Muscle layer of colon (tissue), 2 donors: Measurements from ENCODE around the gene CSNK1A1.

Experiments
- H3K27ac ChIP-seq: one replicate; pipeline ENCODE4 v1.7.0; 2013; ENCODE audit warnings: low read depth, mild to moderate bottlenecking, low read length, moderate library complexity
- H3K27me3 ChIP-seq, 2 donors: one replicate each; pipeline ENCODE4 v1.7.0; 2013; ENCODE audit warnings: low read length in 2 of 2, mild to moderate bottlenecking in 2 of 2; ENCODE audit not compliant: insufficient read depth in 2 of 2, control insufficient read depth in 1 of 2
- H3K36me3 ChIP-seq: one replicate; pipeline ENCODE4 v1.7.0; 2013; ENCODE audit warnings: mild to moderate bottlenecking, low read length; ENCODE audit not compliant: insufficient read depth
- H3K4me1 ChIP-seq: one replicate; pipeline ENCODE4 v1.7.0; 2013; ENCODE audit warnings: mild to moderate bottlenecking, low read length; ENCODE audit not compliant: insufficient read depth
- H3K4me3 ChIP-seq, 2 donors: one replicate each; pipeline ENCODE4 v1.7.0; 2013; ENCODE audit warnings: low read length in 2 of 2, low read depth in 1 of 2, mild to moderate bottlenecking in 1 of 2, moderate library complexity in 1 of 2
- H3K9ac ChIP-seq: one replicate; pipeline ENCODE4 v1.7.0; 2013; ENCODE audit warnings: low read length
- H3K9me3 ChIP-seq: one replicate; pipeline ENCODE4 v1.7.0; 2013; ENCODE audit warnings: mild to moderate bottlenecking, low read length
- donor health status: abdominal sarcoma.
- donor health status: Adenocarcinoma of cecum.

Gene CSNK1A1

DNA sequence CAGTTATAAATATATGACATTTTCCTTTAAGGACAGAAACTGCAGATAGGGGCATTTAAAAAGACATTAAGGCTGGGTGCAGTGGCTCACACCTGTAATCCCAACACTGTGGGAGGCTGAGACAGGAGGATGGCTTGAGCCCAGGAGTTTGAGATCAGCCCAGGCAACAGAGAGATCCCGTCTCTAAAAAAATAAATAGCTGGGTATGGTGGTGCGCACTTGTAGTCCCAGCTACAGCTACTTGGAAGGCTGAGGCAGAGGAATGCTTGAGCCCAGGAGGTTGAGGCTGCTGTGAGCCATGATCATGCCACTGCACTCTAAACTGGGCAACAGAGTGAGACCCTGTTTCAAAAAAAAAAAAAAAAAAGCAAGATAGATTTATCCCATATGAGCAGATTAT is 63.6 kb downstream of the CSNK1A1 start:
- peak overlapping the region; percentile 64 for H3K27ac ChIP-seq
- no peak overlapping the region for H3K9ac ChIP-seq
- no peaks in the 10 kb centered on the region for H3K9me3 ChIP-seq
- H3K36me3 ChIP-seq: no peaks in the 10 kb centered on the region
- H3K27me3 ChIP-seq: no peaks in the 10 kb centered on the region
- H3K4me3 ChIP-seq: no peak overlapping the region
- H3K4me1 ChIP-seq: peaks cover 61% of the 10 kb centered on the region

DNA sequence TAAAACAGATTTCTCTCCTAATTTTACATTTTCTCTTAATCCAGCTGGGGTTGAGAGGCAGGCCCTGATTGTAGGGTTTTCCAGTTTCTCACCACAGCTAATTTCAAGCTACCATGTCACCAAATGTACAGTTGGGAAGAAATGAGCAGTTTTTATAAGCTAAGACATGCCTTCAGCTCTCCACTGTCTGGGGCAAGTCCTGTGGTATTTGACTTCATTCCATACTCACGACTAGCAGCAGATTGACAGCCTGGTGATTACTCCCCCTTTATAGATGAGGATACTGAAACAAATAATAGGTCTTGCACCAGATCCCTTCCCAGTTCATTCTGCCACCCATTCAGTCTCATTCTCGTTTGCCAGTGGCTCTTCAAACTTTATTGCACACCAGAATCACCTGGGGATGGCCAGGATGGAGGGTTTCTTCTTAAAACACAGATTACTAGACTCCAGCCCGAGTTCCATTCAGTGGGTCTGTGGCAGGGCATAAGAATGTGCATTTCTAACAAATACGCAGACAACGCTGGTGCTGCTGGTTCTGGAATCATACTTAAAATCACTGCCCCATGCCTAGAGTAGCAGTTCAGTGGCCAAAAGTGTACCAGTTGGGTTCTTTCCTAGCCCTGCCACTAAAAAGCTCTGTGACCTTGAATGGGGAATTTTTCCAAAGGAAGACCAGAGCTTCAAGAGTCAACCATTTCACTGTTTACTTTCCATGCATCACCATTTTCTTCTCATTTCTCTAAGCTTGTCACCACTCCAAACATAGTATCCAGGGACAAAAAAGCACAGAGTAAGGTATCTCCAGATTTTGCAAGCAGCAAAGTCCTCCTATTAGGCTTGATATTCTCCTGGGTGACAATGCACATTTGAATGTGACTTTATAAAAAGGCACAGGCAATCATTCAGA is 64.3 kb downstream of the CSNK1A1 start:
- H3K4me1 ChIP-seq: peaks cover 67% of the 10 kb centered on the region
- no peak overlapping the region for H3K4me3 ChIP-seq
- no peaks in the 10 kb centered on the region for H3K36me3 ChIP-seq
- H3K9me3 ChIP-seq: no peaks in the 10 kb centered on the region
- H3K9ac ChIP-seq: no peak overlapping the region
- no peaks in the 10 kb centered on the region for H3K27me3 ChIP-seq
- peak overlapping the region; percentile 64 for H3K27ac ChIP-seq

DNA sequence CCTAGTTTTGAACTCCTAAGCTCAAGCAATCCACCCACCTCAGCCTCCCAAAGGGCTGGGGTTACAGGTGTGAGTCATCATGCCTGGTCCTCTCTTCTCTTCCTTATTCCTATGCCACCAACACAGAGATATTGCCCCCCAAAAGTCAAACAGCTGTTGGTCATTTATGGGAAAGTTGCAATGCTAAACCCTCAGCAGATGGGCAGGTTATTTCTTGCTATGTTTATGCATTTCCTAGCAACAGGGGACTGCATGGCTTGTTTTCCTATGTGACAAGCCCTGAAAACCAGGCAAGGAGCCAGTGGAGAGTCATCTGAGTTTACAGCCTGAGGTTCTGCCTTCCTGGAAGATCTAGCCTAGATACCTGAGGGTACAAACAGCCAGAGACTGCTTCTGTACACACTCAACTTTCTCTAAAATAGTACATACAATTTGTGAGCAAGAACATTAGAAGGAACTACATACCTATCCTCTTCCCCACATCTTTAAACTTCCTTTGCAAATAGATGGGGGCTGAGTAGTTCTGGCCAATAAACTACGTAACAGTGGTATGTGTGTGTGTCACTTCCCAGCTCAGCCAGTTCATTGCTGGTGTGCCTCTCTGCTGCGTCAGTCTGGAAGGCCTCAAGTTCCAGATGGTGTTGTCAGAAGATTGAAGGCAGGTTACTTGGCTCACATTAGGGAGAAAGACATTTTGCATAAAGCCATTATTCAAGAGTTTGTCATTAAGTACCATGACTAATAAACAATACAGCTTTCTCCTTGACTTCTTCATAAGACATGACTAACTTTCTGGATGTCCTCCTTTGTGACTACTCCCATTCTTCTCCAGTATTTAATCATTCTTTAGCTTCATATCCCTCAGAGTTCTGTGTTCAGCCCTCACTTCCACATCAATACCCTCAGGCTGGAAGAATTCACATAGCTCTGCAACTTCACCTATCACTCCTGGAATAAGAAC is 65.3 kb downstream of the CSNK1A1 start:
- Histone ChIP-seq H3K9ac (peak overlapping the region; percentile 3), H3K4me1 (peaks cover 75% of the 10 kb centered on the region), H3K27ac (peak overlapping the region; percentile 64), H3K36me3 (no peaks in the 10 kb centered on the region), H3K27me3 (no peaks in the 10 kb centered on the region), H3K9me3 (no peaks in the 10 kb centered on the region), H3K4me3 (no peak overlapping the region)

DNA sequence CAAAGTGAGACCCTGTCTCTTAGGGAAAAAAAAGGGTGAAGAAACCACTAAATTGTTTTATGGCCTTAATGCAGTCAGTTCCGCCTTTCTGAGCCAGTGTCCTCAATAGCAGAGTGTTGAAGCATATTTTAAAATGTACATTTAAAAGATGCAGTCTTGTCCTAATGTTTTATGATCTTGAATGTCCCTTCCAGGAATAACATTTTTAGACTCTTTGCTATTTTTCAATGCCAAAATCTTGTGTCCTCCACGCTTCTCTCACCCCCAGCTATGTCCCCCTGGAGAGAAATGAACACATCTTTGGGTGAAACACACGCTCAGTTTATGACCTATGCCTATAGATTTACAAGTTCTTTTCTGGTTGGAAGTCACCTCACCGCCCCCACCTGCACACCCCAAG is 69.8 kb downstream of the CSNK1A1 start:
- Histone ChIP-seq H3K4me1 (peaks cover 33% of the 10 kb centered on the region), H3K27me3 (no peaks in the 10 kb centered on the region), H3K9ac (no peak overlapping the region), H3K9me3 (no peaks in the 10 kb centered on the region), H3K27ac (peak overlapping the region; percentile 80), H3K4me3 (no peak overlapping the region), H3K36me3 (no peaks in the 10 kb centered on the region)

DNA sequence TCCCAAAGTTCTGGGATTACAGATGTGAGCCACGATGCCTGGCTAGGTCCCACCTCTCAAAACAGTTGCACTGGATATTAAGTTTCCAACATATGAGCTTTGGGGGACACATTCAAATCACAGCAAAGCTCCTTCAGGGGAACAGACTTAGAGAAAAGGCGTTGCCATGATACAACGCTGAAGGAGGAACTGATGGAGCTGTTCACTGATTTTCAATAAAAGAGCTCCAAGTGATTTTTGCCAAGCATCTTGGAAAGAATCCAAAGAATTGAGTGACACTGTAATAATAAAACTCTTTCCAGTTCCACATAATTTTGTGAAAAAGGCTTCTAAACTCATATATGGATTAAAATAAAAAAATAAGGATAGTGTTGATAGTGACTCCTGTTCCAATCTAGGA is 72.5 kb downstream of the CSNK1A1 start:
- H3K4me3 ChIP-seq: no peak overlapping the region
- H3K9ac ChIP-seq: no peak overlapping the region
- no peak overlapping the region for H3K27ac ChIP-seq
- H3K4me1 ChIP-seq: peaks cover 19% of the 10 kb centered on the region
- no peaks in the 10 kb centered on the region for H3K27me3 ChIP-seq
- no peaks in the 10 kb centered on the region for H3K9me3 ChIP-seq
- no peaks in the 10 kb centered on the region for H3K36me3 ChIP-seq

DNA sequence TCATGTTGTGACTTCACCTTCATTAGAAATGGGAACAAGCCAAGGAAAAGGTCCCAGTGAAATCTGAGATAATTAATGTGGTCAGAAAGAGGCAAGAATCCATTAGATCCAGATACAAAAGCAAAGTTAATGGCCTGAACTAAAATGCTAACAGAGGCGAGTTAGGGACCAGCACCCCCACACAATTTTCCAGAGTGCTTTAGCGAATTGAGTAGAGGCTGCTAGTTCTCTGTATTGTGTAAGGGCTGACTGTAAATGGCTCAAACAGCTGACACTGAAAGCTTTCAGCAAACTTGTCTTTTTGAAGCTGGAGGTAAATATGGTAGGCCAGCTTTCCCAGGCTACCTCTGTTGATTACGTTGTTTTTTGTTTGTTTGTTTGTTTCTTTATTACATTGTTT is 75.5 kb downstream of the CSNK1A1 start:
- Histone ChIP-seq H3K9ac (no peak overlapping the region), H3K27ac (no peak overlapping the region), H3K4me3 (no peak overlapping the region), H3K4me1 (peaks cover 16% of the 10 kb centered on the region), H3K9me3 (no peaks in the 10 kb centered on the region), H3K36me3 (no peaks in the 10 kb centered on the region), H3K27me3 (no peaks in the 10 kb centered on the region)

DNA sequence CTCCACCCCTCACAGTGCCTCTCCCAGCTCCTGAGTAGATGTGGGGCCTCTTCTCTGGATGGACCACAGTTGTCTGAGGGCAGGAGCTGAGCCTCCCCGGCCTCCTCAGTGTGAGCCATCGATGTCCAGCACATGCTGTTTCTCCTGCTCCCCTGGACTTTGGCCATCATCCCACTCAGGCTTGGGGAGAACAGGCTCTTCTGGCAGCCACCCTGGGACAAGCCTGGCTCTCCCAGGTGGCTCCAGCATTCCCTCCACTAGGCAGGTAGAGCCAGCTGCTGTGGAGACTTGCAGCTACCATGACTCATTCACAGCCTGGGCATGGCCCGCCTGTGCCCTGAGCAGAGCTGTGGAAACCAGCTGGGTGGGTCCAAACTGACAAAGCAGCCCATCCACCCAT is 77.0 kb downstream of the CSNK1A1 start:
- H3K4me3 ChIP-seq: no peak overlapping the region
- no peak overlapping the region for H3K9ac ChIP-seq
- no peaks in the 10 kb centered on the region for H3K36me3 ChIP-seq
- H3K4me1 ChIP-seq: peaks cover 16% of the 10 kb centered on the region
- H3K27me3 ChIP-seq: no peaks in the 10 kb centered on the region
- no peaks in the 10 kb centered on the region for H3K9me3 ChIP-seq
- H3K27ac ChIP-seq: no peak overlapping the region

DNA sequence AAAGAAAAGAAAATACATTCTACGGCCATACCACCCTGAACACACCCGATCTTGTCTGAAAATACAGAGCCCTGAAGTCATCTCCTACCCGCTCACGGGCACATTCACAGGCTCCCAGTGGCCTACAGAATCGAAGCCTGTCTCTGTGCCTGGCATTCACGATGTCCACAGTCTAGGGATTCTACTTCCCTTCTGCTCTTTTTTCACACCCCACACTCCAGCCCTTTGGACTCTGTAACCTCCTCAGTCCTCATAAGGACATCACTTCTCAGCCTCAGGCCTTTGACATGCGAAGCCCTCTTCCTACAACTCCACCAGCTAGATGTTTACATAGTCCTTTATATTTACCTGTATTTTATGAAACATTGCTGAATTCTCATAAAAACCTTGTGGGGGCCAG is 77.8 kb downstream of the CSNK1A1 start:
- Histone ChIP-seq H3K9ac (no peak overlapping the region), H3K4me1 (peaks cover 16% of the 10 kb centered on the region), H3K4me3 (no peak overlapping the region), H3K36me3 (no peaks in the 10 kb centered on the region), H3K9me3 (no peaks in the 10 kb centered on the region), H3K27me3 (no peaks in the 10 kb centered on the region), H3K27ac (no peak overlapping the region)

DNA sequence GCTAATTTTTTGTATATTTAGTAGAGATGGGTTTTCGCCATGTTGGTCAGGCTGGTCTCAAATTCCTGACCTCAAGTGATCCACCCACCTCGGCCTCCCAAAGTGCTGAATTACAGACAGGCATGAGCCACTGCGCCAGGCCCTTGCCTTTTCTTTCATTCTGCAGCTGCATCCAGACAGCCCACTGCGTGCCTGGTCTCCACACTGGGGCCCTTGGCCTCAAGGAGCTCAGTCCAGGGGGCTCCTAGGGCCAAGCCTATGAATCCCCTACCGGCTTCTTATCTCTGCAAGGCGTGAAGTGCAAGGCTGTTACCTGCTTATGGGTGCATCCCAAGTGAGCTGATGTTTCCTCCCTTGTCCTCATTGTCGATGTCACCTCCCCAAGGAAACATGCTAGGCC is 78.8 kb downstream of the CSNK1A1 start:
- H3K9me3 ChIP-seq: no peaks in the 10 kb centered on the region
- H3K27me3 ChIP-seq: no peaks in the 10 kb centered on the region
- H3K4me3 ChIP-seq: no peak overlapping the region
- peaks cover 16% of the 10 kb centered on the region for H3K4me1 ChIP-seq
- H3K36me3 ChIP-seq: no peaks in the 10 kb centered on the region
- no peak overlapping the region for H3K9ac ChIP-seq
- no peak overlapping the region for H3K27ac ChIP-seq

DNA sequence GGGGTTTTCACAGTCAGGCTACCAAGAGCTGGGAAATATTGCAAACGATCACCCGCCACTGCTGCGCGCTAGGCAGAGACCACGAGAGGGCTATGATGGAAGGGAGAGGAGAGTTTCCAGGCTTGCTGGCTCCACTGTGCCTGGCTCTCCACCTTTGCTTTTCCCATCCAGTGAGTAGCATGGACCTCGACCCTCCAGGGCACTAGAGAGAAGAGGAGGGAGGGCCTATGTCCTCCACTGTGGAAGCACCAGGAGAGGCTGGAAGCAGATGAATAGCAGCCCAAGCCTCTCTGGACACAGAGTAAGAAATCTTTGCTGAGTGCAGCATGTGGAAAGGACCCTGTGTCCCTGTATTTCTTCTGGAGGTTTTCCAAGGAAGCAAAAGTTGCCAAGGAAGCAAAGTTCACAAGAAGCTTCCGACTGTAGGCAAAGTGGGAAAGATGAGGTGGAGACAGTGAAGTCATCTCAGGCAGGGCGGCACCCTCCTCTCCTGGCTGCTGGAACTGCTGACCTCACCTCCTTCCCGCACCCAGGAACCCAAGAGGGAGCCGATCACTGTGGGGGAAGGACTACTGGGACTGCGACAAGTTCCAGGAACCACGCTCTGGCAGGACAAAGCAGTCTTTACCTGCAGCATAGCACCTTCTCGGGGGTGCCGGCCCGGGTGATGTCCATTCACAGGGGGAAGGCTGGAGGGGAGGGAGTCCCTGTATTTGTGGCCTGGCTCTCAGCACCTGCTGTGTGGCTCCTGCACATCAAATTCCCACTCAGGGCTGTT is 79.6 kb downstream of the CSNK1A1 start:
- Histone ChIP-seq H3K9ac (no peak overlapping the region), H3K36me3 (no peaks in the 10 kb centered on the region), H3K27me3 (no peaks in the 10 kb centered on the region), H3K4me1 (peaks cover 16% of the 10 kb centered on the region), H3K27ac (peak overlapping the region; percentile 45), H3K4me3 (no peak overlapping the region), H3K9me3 (no peaks in the 10 kb centered on the region)

DNA sequence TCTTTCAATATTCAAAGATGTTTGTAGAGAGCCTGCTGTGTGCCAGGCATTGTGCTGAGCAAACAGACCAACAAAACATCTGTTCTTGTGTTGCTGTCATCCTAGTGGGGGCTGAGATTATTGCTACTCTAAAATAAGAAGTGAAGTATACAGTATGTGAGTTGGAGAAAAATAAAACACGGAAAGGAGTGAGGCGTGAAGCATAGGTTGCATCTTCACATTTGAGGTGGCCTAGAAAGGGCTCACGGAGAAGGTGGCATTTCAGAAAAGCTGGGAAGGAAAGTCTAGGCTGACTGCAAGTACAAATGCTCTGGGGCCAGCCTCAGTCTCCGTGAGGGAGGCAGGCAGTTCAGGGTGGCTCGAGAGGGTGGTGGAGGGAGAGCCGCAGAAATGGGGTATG is 80.3 kb downstream of the CSNK1A1 start:
- no peaks in the 10 kb centered on the region for H3K9me3 ChIP-seq
- H3K36me3 ChIP-seq: no peaks in the 10 kb centered on the region
- H3K27me3 ChIP-seq: no peaks in the 10 kb centered on the region
- peak overlapping the region; percentile 45 for H3K27ac ChIP-seq
- H3K4me3 ChIP-seq: no peak overlapping the region
- H3K9ac ChIP-seq: no peak overlapping the region
- peaks cover 16% of the 10 kb centered on the region for H3K4me1 ChIP-seq
